ENCODE results near the gene RAP2C. TPM values are rescaled to one million over a fixed set of nuclear protein-coding genes. Genes with fewer than 3 reads are reported as not detected.
A peak's percentile ranks its signal among the peaks of the same experiment; 100 is the strongest.

Gene RAP2C
- total and polyA plus RNA-seq, 2 experiments from 2014 or later, result 14.5 to 25.0 TPM

DNA sequence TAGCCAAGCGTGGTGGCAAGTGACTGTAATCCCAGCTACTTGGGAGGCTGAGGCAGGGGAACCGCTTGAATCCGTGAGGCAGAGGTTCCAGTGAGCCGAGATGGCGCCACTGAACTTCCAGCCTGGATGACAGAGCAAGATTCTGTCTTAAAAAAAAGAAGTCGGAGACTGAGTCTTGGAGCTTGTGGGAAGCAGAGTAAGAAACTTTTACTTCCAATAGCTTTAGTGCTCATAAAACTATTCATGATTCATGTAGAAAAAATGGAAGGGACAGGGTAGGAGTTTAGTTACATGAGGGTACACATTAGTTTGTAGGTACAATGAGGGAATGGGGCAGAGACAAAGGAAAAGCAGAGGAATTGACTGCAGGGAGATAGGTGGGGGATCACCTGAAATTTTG, 19.3 kb downstream of the RAP2C start:
- Histone ChIP-seq H3K27ac (ENCODE audit: low read depth) (no peak overlapping the region), H3K79me2 (replicated peaks; ENCODE audit: insufficient read depth) (no peaks in the 10 kb centered on the region), H3K4me2 (no peak overlapping the region), H2AFZ (no peak overlapping the region), H3K27me3 (ENCODE audit: insufficient read depth) (no peaks in the 10 kb centered on the region), H3K4me1 (ENCODE audit: insufficient read depth) (0 out of 2 replicates have a peak, but pooled peaks cover 4% of the 10 kb centered on the region), H3K9me2 (ENCODE audit: insufficient read depth) (no peaks in the 10 kb centered on the region), H3K4me3 (no peak overlapping the region), H3F3A (replicated peaks; ENCODE audit: low read depth) (no peaks in the 10 kb centered on the region), H4K20me1 (replicated peaks; ENCODE audit: insufficient read depth) (0 out of 2 replicates have a peak, but pooled peaks cover 2% of the 10 kb centered on the region), H3K36me3 (ENCODE audit: insufficient read depth) (no peaks in the 10 kb centered on the region)
- Mint-ChIP-seq H3K4me1 (peaks cover 7% of the 10 kb centered on the region), H3K9me3 (peaks cover 4% of the 10 kb centered on the region; the same call in 1 of the 3 replicates), H3K27me3 (ENCODE audit: insufficient read depth, low read depth, poor library complexity) (peaks cover 1% of the 10 kb centered on the region), H3K4me3 (no peak overlapping the region), H3K27ac (peak overlapping the region; percentile 14; the same call in 1 of the 2 replicates), H3K36me3 (ENCODE audit: low read depth) (peaks cover 5% of the 10 kb centered on the region; the same call in 2 of the 3 replicates)
- no peak for TF ChIP-seq EZH2 (IDR thresholded peaks at IDR 0.05; ENCODE audit: low read depth, unreplicated experiment)
- TF ChIP-seq, protein P1, sequence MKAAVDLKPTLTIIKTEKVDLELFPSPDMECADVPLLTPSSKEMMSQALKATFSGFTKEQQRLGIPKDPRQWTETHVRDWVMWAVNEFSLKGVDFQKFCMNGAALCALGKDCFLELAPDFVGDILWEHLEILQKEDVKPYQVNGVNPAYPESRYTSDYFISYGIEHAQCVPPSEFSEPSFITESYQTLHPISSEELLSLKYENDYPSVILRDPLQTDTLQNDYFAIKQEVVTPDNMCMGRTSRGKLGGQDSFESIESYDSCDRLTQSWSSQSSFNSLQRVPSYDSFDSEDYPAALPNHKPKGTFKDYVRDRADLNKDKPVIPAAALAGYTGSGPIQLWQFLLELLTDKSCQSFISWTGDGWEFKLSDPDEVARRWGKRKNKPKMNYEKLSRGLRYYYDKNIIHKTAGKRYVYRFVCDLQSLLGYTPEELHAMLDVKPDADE (IDR thresholded peaks at IDR 0.05), result no peak
- TF ChIP-seq STAT1 (IDR thresholded peaks at IDR 0.05; ENCODE audit: unreplicated experiment), result no peak
- TF ChIP-seq ZNF331 (CRISPR knock-in tag; IDR thresholded peaks at IDR 0.05; ENCODE audit: low read depth), result no peak
- TF ChIP-seq POLR2AphosphoS5 (IDR thresholded peaks at IDR 0.05; ENCODE audit: low read depth), result no peak
- no peak for TF ChIP-seq ZNF114 (CRISPR knock-in tag; IDR thresholded peaks at IDR 0.05)
- TF ChIP-seq, protein P2, sequence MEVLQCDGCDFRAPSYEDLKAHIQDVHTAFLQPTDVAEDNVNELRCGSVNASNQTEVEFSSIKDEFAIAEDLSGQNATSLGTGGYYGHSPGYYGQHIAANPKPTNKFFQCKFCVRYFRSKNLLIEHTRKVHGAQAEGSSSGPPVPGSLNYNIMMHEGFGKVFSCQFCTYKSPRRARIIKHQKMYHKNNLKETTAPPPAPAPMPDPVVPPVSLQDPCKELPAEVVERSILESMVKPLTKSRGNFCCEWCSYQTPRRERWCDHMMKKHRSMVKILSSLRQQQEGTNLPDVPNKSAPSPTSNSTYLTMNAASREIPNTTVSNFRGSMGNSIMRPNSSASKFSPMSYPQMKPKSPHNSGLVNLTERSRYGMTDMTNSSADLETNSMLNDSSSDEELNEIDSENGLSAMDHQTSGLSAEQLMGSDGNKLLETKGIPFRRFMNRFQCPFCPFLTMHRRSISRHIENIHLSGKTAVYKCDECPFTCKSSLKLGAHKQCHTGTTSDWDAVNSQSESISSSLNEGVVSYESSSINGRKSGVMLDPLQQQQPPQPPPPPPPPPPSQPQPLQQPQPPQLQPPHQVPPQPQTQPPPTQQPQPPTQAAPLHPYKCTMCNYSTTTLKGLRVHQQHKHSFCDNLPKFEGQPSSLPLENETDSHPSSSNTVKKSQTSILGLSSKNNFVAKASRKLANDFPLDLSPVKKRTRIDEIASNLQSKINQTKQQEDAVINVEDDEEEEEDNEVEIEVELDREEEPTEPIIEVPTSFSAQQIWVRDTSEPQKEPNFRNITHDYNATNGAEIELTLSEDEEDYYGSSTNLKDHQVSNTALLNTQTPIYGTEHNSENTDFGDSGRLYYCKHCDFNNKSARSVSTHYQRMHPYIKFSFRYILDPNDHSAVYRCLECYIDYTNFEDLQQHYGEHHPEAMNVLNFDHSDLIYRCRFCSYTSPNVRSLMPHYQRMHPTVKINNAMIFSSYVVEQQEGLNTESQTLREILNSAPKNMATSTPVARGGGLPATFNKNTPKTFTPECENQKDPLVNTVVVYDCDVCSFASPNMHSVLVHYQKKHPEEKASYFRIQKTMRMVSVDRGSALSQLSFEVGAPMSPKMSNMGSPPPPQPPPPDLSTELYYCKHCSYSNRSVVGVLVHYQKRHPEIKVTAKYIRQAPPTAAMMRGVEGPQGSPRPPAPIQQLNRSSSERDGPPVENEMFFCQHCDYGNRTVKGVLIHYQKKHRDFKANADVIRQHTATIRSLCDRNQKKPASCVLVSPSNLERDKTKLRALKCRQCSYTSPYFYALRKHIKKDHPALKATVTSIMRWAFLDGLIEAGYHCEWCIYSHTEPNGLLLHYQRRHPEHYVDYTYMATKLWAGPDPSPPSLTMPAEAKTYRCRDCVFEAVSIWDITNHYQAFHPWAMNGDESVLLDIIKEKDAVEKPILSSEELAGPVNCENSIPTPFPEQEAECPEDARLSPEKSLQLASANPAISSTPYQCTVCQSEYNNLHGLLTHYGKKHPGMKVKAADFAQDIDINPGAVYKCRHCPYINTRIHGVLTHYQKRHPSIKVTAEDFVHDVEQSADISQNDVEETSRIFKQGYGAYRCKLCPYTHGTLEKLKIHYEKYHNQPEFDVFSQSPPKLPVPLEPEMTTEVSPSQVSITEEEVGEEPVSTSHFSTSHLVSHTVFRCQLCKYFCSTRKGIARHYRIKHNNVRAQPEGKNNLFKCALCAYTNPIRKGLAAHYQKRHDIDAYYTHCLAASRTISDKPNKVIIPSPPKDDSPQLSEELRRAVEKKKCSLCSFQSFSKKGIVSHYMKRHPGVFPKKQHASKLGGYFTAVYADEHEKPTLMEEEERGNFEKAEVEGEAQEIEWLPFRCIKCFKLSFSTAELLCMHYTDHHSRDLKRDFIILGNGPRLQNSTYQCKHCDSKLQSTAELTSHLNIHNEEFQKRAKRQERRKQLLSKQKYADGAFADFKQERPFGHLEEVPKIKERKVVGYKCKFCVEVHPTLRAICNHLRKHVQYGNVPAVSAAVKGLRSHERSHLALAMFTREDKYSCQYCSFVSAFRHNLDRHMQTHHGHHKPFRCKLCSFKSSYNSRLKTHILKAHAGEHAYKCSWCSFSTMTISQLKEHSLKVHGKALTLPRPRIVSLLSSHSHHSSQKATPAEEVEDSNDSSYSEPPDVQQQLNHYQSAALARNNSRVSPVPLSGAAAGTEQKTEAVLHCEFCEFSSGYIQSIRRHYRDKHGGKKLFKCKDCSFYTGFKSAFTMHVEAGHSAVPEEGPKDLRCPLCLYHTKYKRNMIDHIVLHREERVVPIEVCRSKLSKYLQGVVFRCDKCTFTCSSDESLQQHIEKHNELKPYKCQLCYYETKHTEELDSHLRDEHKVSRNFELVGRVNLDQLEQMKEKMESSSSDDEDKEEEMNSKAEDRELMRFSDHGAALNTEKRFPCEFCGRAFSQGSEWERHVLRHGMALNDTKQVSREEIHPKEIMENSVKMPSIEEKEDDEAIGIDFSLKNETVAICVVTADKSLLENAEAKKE (CRISPR knock-in tag; IDR thresholded peaks at IDR 0.05), result no peak
- TF ChIP-seq JUNB (IDR thresholded peaks at IDR 0.05; ENCODE audit: unreplicated experiment), result no peak
- TF ChIP-seq, protein P3, sequence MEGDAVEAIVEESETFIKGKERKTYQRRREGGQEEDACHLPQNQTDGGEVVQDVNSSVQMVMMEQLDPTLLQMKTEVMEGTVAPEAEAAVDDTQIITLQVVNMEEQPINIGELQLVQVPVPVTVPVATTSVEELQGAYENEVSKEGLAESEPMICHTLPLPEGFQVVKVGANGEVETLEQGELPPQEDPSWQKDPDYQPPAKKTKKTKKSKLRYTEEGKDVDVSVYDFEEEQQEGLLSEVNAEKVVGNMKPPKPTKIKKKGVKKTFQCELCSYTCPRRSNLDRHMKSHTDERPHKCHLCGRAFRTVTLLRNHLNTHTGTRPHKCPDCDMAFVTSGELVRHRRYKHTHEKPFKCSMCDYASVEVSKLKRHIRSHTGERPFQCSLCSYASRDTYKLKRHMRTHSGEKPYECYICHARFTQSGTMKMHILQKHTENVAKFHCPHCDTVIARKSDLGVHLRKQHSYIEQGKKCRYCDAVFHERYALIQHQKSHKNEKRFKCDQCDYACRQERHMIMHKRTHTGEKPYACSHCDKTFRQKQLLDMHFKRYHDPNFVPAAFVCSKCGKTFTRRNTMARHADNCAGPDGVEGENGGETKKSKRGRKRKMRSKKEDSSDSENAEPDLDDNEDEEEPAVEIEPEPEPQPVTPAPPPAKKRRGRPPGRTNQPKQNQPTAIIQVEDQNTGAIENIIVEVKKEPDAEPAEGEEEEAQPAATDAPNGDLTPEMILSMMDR (conservative IDR thresholded peaks at IDR 0.05; ENCODE audit: low read depth in 2 of 2), result no peak
- TF ChIP-seq, protein P4, sequence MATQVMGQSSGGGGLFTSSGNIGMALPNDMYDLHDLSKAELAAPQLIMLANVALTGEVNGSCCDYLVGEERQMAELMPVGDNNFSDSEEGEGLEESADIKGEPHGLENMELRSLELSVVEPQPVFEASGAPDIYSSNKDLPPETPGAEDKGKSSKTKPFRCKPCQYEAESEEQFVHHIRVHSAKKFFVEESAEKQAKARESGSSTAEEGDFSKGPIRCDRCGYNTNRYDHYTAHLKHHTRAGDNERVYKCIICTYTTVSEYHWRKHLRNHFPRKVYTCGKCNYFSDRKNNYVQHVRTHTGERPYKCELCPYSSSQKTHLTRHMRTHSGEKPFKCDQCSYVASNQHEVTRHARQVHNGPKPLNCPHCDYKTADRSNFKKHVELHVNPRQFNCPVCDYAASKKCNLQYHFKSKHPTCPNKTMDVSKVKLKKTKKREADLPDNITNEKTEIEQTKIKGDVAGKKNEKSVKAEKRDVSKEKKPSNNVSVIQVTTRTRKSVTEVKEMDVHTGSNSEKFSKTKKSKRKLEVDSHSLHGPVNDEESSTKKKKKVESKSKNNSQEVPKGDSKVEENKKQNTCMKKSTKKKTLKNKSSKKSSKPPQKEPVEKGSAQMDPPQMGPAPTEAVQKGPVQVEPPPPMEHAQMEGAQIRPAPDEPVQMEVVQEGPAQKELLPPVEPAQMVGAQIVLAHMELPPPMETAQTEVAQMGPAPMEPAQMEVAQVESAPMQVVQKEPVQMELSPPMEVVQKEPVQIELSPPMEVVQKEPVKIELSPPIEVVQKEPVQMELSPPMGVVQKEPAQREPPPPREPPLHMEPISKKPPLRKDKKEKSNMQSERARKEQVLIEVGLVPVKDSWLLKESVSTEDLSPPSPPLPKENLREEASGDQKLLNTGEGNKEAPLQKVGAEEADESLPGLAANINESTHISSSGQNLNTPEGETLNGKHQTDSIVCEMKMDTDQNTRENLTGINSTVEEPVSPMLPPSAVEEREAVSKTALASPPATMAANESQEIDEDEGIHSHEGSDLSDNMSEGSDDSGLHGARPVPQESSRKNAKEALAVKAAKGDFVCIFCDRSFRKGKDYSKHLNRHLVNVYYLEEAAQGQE (IDR thresholded peaks at IDR 0.05; ENCODE audit: unreplicated experiment), result no peak
- TF ChIP-seq CREB1 (CRISPR knock-in tag; IDR thresholded peaks at IDR 0.05; ENCODE audit: low read depth), result no peak
- DNase-seq (ENCODE audit: low spot score), result no peak
- no peak for ATAC-seq

All from GM23338 (cell line).